BLaER1 (cell line): ENCODE results near the gene TTYH1.
A peak's percentile ranks its signal among the peaks of the same experiment; 100 is the strongest.

Experiments used
- H3K27ac ChIP-seq: shearing (Covaris generic); formaldehyde crosslinking; 2 replicates; pipeline ENCODE4 v1.8.1; 2022
- H3K27me3 ChIP-seq: shearing (Covaris generic); formaldehyde crosslinking; 2 replicates; pipeline ENCODE4 v1.8.1; 2022
- H3K36me3 ChIP-seq: shearing (Covaris generic); formaldehyde crosslinking; 2 replicates; pipeline ENCODE4 v1.8.1; 2022
- H3K4me1 ChIP-seq: shearing (Covaris generic); formaldehyde crosslinking; 2 replicates; pipeline ENCODE4 v1.8.1; 2022
- H3K4me2 ChIP-seq: shearing (Covaris generic); formaldehyde crosslinking; 2 replicates; pipeline ENCODE4 v1.8.1; 2022
- H3K4me3 ChIP-seq: shearing (Covaris generic); formaldehyde crosslinking; 2 replicates; pipeline ENCODE4 v1.8.1; 2022
- H3K9ac ChIP-seq: shearing (Covaris generic); formaldehyde crosslinking; 2 replicates; pipeline ENCODE4 v1.8.1; 2022
- H3K9me3 ChIP-seq: shearing (Covaris generic); formaldehyde crosslinking; 2 replicates; pipeline ENCODE4 v1.8.1; 2022
- H4K20me1 ChIP-seq: shearing (Covaris generic); formaldehyde crosslinking; 2 replicates; pipeline ENCODE4 v1.8.1; 2022
- Cebpa-rat ChIP-seq: shearing (Covaris generic); IDR thresholded peaks from 2 replicates; pipeline ENCODE4 v1.8.1; 2022

The TTYH1 gene

GRCh38 chr19:54451331-54451871 lies 36.1 kb downstream of the TTYH1 start:
- Histone ChIP-seq H3K9me3 (no peaks in the 10 kb centered on the region), H3K27ac (0 out of 2 replicates have a peak overlapping the region, but pooled peaks have one; percentile 21), H3K9ac (peak overlapping the region; percentile 95), H4K20me1 (peaks cover 72% of the 10 kb centered on the region), H3K4me3 (no peak overlapping the region; the same call in 1 of the 2 replicates), H3K36me3 (peaks cover 60% of the 10 kb centered on the region), H3K27me3 (no peaks in the 10 kb centered on the region), H3K4me1 (peaks cover 34% of the 10 kb centered on the region), H3K4me2 (peak overlapping the region; percentile 99)
- no peak for TF ChIP-seq Cebpa-rat

GRCh38 chr19:54451997-54452396 lies 36.7 kb downstream of the TTYH1 start:
- peak overlapping the region; percentile 95; the same call in 1 of the 2 replicates for H3K9ac ChIP-seq
- H4K20me1 ChIP-seq: peaks cover 78% of the 10 kb centered on the region
- no peaks in the 10 kb centered on the region for H3K9me3 ChIP-seq
- H3K36me3 ChIP-seq: peaks cover 66% of the 10 kb centered on the region
- peaks cover 29% of the 10 kb centered on the region for H3K4me1 ChIP-seq
- no peak overlapping the region for H3K4me2 ChIP-seq
- H3K27me3 ChIP-seq: no peaks in the 10 kb centered on the region
- no peak overlapping the region for H3K4me3 ChIP-seq
- no peak overlapping the region for H3K27ac ChIP-seq
- no peak for TF ChIP-seq Cebpa-rat

GRCh38 chr19:54452626-54453025 lies 37.4 kb downstream of the TTYH1 start:
- Histone ChIP-seq H3K4me1 (peaks cover 22% of the 10 kb centered on the region), H3K36me3 (peaks cover 72% of the 10 kb centered on the region), H3K27ac (no peak overlapping the region), H3K4me2 (no peak overlapping the region), H3K9me3 (no peaks in the 10 kb centered on the region), H3K9ac (no peak overlapping the region), H3K27me3 (no peaks in the 10 kb centered on the region), H4K20me1 (peaks cover 84% of the 10 kb centered on the region), H3K4me3 (no peak overlapping the region)
- TF ChIP-seq Cebpa-rat: no peak

- Histone ChIP-seq H3K4me2 (no peak overlapping the region), H4K20me1 (peaks cover 100% of the 10 kb centered on the region), H3K9me3 (no peaks in the 10 kb centered on the region), H3K9ac (0 out of 2 replicates have a peak overlapping the region, but pooled peaks have one; percentile 24), H3K4me1 (peaks cover 28% of the 10 kb centered on the region), H3K36me3 (peaks cover 87% of the 10 kb centered on the region), H3K27me3 (no peaks in the 10 kb centered on the region), H3K4me3 (no peak overlapping the region), H3K27ac (no peak overlapping the region)
- no peak for TF ChIP-seq Cebpa-rat
Measured at GRCh38 chr19:54453921-54454780, 38.9 kb downstream of the TTYH1 start.

GRCh38 chr19:54454781-54455675 lies 39.8 kb downstream of the TTYH1 start:
- H3K36me3 ChIP-seq: peaks cover 96% of the 10 kb centered on the region
- no peaks in the 10 kb centered on the region for H3K9me3 ChIP-seq
- H3K9ac ChIP-seq: 0 out of 2 replicates have a peak overlapping the region, but pooled peaks have one; percentile 24
- H3K4me1 ChIP-seq: peaks cover 34% of the 10 kb centered on the region
- peaks cover 100% of the 10 kb centered on the region for H4K20me1 ChIP-seq
- H3K27ac ChIP-seq: no peak overlapping the region
- no peak overlapping the region for H3K4me2 ChIP-seq
- H3K4me3 ChIP-seq: no peak overlapping the region
- no peak for TF ChIP-seq Cebpa-rat
- H3K27me3 ChIP-seq: no peaks in the 10 kb centered on the region

GRCh38 chr19:54455786-54456422 lies 40.6 kb downstream of the TTYH1 start:
- no peak overlapping the region for H3K4me2 ChIP-seq
- H4K20me1 ChIP-seq: peaks cover 100% of the 10 kb centered on the region
- no peak overlapping the region for H3K9ac ChIP-seq
- no peak overlapping the region for H3K4me3 ChIP-seq
- no peaks in the 10 kb centered on the region for H3K27me3 ChIP-seq
- TF ChIP-seq Cebpa-rat: no peak
- H3K27ac ChIP-seq: no peak overlapping the region
- peaks cover 97% of the 10 kb centered on the region for H3K36me3 ChIP-seq
- H3K9me3 ChIP-seq: no peaks in the 10 kb centered on the region
- peaks cover 33% of the 10 kb centered on the region for H3K4me1 ChIP-seq

GRCh38 chr19:54456423-54457373 lies 41.4 kb downstream of the TTYH1 start:
- H3K36me3 ChIP-seq: peaks cover 95% of the 10 kb centered on the region
- H3K9me3 ChIP-seq: no peaks in the 10 kb centered on the region
- no peak overlapping the region for H3K4me3 ChIP-seq
- H3K4me1 ChIP-seq: peaks cover 32% of the 10 kb centered on the region
- no peak overlapping the region for H3K27ac ChIP-seq
- H3K4me2 ChIP-seq: no peak overlapping the region
- H3K9ac ChIP-seq: no peak overlapping the region
- peaks cover 99% of the 10 kb centered on the region for H4K20me1 ChIP-seq
- TF ChIP-seq Cebpa-rat: no peak
- H3K27me3 ChIP-seq: no peaks in the 10 kb centered on the region

- Histone ChIP-seq H4K20me1 (peaks cover 97% of the 10 kb centered on the region), H3K9ac (no peak overlapping the region)
- no peak for TF ChIP-seq Cebpa-rat
Measured at GRCh38 chr19:54457773-54458647, 42.7 kb downstream of the TTYH1 start.

More at GRCh38 chr19:54457773-54458647, 42.7 kb downstream of the TTYH1 start:
- H3K4me2 ChIP-seq: no peak overlapping the region
- peaks cover 42% of the 10 kb centered on the region for H3K4me1 ChIP-seq
- H3K4me3 ChIP-seq: no peak overlapping the region
- no peaks in the 10 kb centered on the region for H3K27me3 ChIP-seq
- no peaks in the 10 kb centered on the region for H3K9me3 ChIP-seq
- H3K36me3 ChIP-seq: peaks cover 91% of the 10 kb centered on the region
- no peak overlapping the region for H3K27ac ChIP-seq
